GM19372 (cell line): ENCODE results near the gene PRAMEF9.
"Not testable (repeated sequence)": the region's sequence is repeated elsewhere in the genome, so short reads cannot be mapped to it uniquely, and the experiment has no call there.

Experiments
- ATAC-seq: cut with Tn5 transposase; IDR thresholded peaks from one replicate; pipeline ENCODE4 v1.9.1; 2021; ENCODE audit warnings: mild to moderate bottlenecking, low read depth, moderate library complexity; ENCODE audit not compliant: unreplicated experiment

PRAMEF9 gene

GRCh38 chr1:13171548-13171947 lies at the start of gene PRAMEF9:
Gene PRAMEF9, plus strand, starts transcription at chr1:13171848. Its CDS starts 3,433 bp downstream, at chr1:13175281.
- ATAC-seq = not testable (repeated sequence)

- not testable (repeated sequence) for ATAC-seq
These were observed 15.7 kb upstream of the PRAMEF9 start, which contains the start of gene PRAMEF26 for GRCh38 chr1:13155909-13156308. Gene PRAMEF26, minus strand, starts transcription at chr1:13156009. Its CDS starts 2,914 bp downstream, at chr1:13153095.

GRCh38 chr1:13165531-13165930 lies 6.1 kb upstream of the PRAMEF9 start, which contains the start of gene HNRNPCL4:
Gene HNRNPCL4, minus strand, starts transcription at chr1:13165631. Its CDS starts 164 bp downstream, at chr1:13165467.
- not testable (repeated sequence) for ATAC-seq

GRCh38 chr1:13201309-13201708 lies 29.7 kb downstream of the PRAMEF9 start, which contains the start of gene PRAMEF13:
Gene PRAMEF13, minus strand, starts transcription at chr1:13201409. Its CDS starts 1,820 bp downstream, at chr1:13199589.
- ATAC-seq = not testable (repeated sequence)

- not testable (repeated sequence) for ATAC-seq
These were observed 37.1 kb downstream of the PRAMEF9 start for GRCh38 chr1:13208712-13209111.

- not testable (repeated sequence) for ATAC-seq
These were observed 45.0 kb downstream of the PRAMEF9 start for GRCh38 chr1:13216619-13217018.

- not testable (repeated sequence) for ATAC-seq
These were observed 47.6 kb downstream of the PRAMEF9 start for GRCh38 chr1:13219203-13219602.

GRCh38 chr1:13222788-13223187 lies 51.1 kb downstream of the PRAMEF9 start:
- not testable (repeated sequence) for ATAC-seq

GRCh38 chr1:13224480-13225060 lies 52.9 kb downstream of the PRAMEF9 start:
- ATAC-seq = no peak

- ATAC-seq = not testable (repeated sequence)
These were observed 54.1 kb downstream of the PRAMEF9 start, which contains the start of gene PRAMEF18 for GRCh38 chr1:13225675-13226204. Gene PRAMEF18, minus strand, starts transcription at chr1:13226154. Its CDS starts 48 bp downstream, at chr1:13226106.

- not testable (repeated sequence) for ATAC-seq
These were observed 55.8 kb downstream of the PRAMEF9 start for GRCh38 chr1:13227271-13228055.

- ATAC-seq = no peak
These were observed 56.7 kb downstream of the PRAMEF9 start for GRCh38 chr1:13228343-13228781.
